ENCODE data around the gene CCDC85C.

DNA sequence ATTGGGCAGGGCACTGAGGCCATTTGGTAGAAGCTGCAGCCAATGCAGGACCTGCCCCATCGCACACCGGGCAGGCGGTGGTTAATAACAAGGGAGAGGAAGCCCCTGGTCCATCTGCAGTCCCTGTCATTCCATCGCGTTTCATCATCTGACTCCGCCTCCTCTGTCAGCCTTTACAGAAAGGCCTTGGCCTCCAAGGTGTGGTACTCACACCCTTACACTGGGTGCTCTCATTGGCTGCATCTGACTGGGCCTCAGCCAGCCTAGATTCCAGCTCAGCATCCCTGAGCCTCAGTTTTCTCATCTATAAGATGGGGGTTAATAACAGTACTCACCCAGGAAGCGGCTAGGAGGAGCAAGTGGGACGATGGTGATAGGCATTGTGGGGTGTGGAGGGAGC, 26.2 kb upstream of the CCDC85C start:
- no peak for TF ChIP-seq MAX (IDR thresholded peaks at IDR 0.05)
- TF ChIP-seq YY1 (IDR thresholded peaks at IDR 0.05; ENCODE audit: low read depth): no peak
- no peak for TF ChIP-seq TAF1 (IDR thresholded peaks at IDR 0.05; ENCODE audit: low read depth)
- TF ChIP-seq EP300 (IDR thresholded peaks at IDR 0.05; ENCODE audit: borderline replicate concordance): no peak
- no peak for TF ChIP-seq RAD21 (IDR thresholded peaks at IDR 0.05; ENCODE audit: low read depth)
